K562 treated with DMSO at 1 percent for 12 hours (cell line): Measurements from ENCODE around the gene CLEC4G. TPM values are rescaled to one million over a fixed set of nuclear protein-coding genes. Genes with fewer than 3 reads are reported as not detected.

ENCODE experiments used
- total RNA-seq: library from RNA; unstranded; fragments of 300-600 nt; gene quantifications from 2 replicates; pipeline ENCODE4 v1.2.3, GENCODE V29; 2022; ENCODE audit not compliant: insufficient read depth

Gene CLEC4G
- total RNA-seq, result not detected in 2 replicates

DNA sequence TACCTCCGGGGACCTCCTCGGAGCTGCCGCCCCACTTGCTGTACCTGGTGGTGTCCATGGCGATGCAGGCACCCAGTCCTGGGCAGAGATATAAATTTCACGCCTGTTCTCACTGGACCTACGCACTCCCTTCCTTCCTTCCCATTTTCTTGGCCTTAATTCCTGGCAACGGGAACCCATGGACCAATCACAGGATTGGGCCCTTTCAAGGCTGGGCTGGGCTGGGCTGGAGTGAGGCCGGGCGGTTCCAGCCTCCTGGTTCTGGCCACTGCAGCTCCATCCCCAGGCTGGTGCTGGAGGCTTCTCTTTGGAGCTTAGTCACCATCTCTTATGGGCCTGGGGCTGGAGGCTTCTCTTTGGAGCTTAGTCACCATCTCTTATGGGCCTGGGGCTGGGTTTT, at the start of gene CLEC4G:
TSS of gene CLEC4G (minus strand) at position 66 of the 400 bp plus-strand sequence. CDS start at position 58, 8 bp downstream.

GRCh38 chr19:7762719-7763293, 30.9 kb upstream of the CLEC4G start, which contains the start of gene CLEC4M:
Gene CLEC4M (plus strand): TSS chr19:7763243. CDS start chr19:7763267, 24 bp downstream.

DNA sequence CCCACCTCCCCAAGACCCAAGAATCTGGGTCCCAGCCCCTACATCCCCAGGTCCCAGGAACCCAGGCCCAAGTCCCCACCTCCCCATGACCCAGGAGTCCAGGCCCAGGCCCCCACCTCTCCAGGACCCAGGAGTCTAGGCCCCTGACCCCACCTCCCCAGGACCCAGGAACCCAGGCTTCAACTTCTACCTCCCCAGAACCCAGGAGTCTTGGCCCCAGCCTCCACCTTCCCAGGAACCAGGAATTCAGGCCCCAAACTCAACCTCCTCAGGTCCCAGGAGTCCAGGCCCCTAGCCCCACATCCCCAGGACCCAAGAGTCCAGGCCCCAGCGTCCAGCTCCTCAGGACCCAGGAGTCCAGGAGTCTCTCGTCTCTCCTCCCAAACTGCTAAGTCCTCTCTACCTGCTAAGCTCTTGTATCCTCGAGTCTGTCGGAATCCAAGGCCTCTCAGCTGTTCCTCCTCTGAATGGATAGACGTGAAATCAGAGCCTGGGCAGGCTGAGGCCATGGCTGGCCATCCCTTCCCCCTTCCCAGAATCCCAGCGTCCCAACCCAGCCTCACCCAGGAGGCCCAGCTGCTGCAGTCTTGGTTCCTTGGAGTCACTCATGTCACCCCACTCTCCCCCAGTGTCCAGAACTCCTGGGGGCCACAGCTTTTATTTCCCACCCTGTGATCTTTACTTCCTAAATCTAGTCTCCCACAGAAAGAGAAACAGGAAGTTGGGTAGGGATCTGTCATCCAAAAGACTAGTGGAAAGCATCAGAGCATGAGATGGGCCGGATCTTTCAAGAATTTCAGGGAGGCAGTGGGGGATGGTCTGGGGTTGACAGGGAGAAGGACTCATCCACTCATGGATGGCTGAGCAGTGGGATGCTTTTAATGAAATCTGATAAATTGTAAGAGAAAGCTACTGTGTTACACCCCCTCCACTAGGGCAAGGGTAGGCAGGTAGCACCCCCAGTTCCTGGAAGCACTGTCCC, 15.3 kb upstream of the CLEC4G start, which contains the start of gene CD209:
TSS of gene CD209 (minus strand) at position 632 of the 982 bp plus-strand sequence. CDS start at position 609, 23 bp downstream.

GRCh38 chr19:7701654-7702457, 30.1 kb downstream of the CLEC4G start, which contains the start of gene FCER2:
Gene FCER2 (minus strand): TSS chr19:7702131. CDS start chr19:7699760, 2,371 bp downstream.

DNA sequence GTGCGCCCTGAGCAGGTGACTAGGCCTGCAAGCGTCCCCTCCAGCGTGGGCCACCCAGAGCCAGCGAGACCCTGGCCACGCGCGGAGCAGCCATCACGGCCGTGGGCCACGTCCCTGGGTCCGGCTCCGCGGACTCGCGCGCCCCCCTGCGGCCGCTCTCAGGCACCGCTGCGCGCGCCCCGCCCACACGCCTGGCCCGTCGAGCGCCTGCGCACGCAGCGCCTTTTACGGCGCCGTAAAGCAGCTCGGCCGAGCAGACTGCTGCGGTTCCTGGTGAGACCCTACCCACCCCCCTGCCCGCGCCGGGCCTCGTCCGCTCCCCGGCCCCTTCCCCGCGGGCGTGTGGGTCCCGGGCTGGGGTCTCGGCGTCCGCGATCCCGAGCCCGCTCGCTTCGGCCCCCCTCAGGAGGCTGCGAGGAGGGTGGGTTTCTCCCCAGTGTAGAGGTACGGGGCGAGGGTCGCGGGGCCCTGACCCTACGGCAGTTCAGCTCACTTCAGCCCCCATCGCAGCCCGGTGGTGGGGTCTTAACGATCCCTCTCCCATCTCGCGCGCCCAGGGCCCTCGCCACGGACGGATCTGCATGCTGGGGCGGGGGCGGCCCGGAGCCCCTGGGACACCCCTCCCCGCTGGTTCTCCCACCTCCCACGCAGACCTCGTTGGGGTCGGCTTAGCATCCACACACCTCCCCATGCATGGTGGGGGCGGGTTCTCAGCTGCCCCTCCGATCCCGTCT, 51.1 kb downstream of the CLEC4G start, which contains the start of gene TRAPPC5:
TSS of gene TRAPPC5 (plus strand) at position 228 of the 734 bp plus-strand sequence. CDS start 1,421 bp downstream, outside the sequence.

Other genes with a start within 250 kb of the CLEC4G start
- gene PEX11G, start 243.1 kb downstream of the CLEC4G start, total RNA-seq, result 4.0 and 5.8 TPM in 2 replicates
- gene ZNF358, start 216.0 kb downstream of the CLEC4G start, total RNA-seq, result 37.4 and 37.7 TPM in 2 replicates
- 27.5 and 31.3 TPM in 2 replicates for gene MCOLN1, start 209.5 kb downstream of the CLEC4G start, total RNA-seq
- 50.6 and 74.7 TPM in 2 replicates for gene PNPLA6, start 196.4 kb downstream of the CLEC4G start, total RNA-seq
- gene CAMSAP3, start 136.2 kb downstream of the CLEC4G start, total RNA-seq, result 3.2 TPM in 2 replicates
- 74.0 and 83.3 TPM in 2 replicates for gene XAB2, start 102.6 kb downstream of the CLEC4G start, total RNA-seq
- 29.4 and 35.4 TPM in 2 replicates for gene PET100, start 102.3 kb downstream of the CLEC4G start, total RNA-seq
- gene PCP2, start 98.4 kb downstream of the CLEC4G start, total RNA-seq, result 9.5 TPM in 1 of 2 replicates, not detected in the other
- gene STXBP2, start 95.0 kb downstream of the CLEC4G start, total RNA-seq, result 181 and 188 TPM in 2 replicates
- not detected in 2 replicates for gene RETN, start 63.1 kb downstream of the CLEC4G start, total RNA-seq
- gene MCEMP1, start 55.0 kb downstream of the CLEC4G start, total RNA-seq, result 1.3 and 1.7 TPM in 2 replicates
- 75.0 and 172 TPM in 2 replicates for gene TRAPPC5, start 51.3 kb downstream of the CLEC4G start, total RNA-seq
- 1.0 TPM in 1 of 2 replicates, not detected in the other for gene FCER2, start 30.0 kb downstream of the CLEC4G start, total RNA-seq
- not detected in 2 replicates for gene CD209, start 15.4 kb upstream of the CLEC4G start, total RNA-seq
- gene CLEC4M, start 31.1 kb upstream of the CLEC4G start, total RNA-seq, result 0.37 TPM in 1 of 2 replicates, not detected in the other
- 8.4 and 10.6 TPM in 2 replicates for gene EVI5L, start 98.1 kb upstream of the CLEC4G start, total RNA-seq
- not detected in 2 replicates for gene PRR36, start 142.3 kb upstream of the CLEC4G start, total RNA-seq
- gene LRRC8E, start 156.4 kb upstream of the CLEC4G start, total RNA-seq, result 4.5 and 7.0 TPM in 2 replicates
- 18.1 and 30.2 TPM in 2 replicates for gene MAP2K7, start 171.8 kb upstream of the CLEC4G start, total RNA-seq
- 1.00 and 1.7 TPM in 2 replicates for gene TGFBR3L, start 182.7 kb upstream of the CLEC4G start, total RNA-seq
- gene SNAPC2, start 188.2 kb upstream of the CLEC4G start, total RNA-seq, result 42.2 and 51.8 TPM in 2 replicates
- gene CTXN1, start 194.0 kb upstream of the CLEC4G start, total RNA-seq, result 2.2 and 5.5 TPM in 2 replicates
- gene TIMM44, start 211.6 kb upstream of the CLEC4G start, total RNA-seq, result 141 and 160 TPM in 2 replicates